GM23338 (cell line): ENCODE results near the gene MAPK6. TPM values are rescaled to one million over a fixed set of nuclear protein-coding genes. Genes with fewer than 3 reads are reported as not detected.
A peak's percentile ranks its signal among the peaks of the same experiment; 100 is the strongest.

ENCODE experiments used
- ATAC-seq: fragments of 200-7000 bp; cut with Tn5 transposase; 3 replicates; pipeline ENCODE4 v1.9.1; 2020
- DNase-seq: peaks from one replicate; pipeline ENCODE4 v3.0.0-alpha.2; 2015; ENCODE audit warnings: low spot score
- H2AFZ ChIP-seq: fragments of 200-600 bp; sonication (generic); 2 replicates; pipeline ENCODE4 v1.8.0; 2016; ENCODE audit warnings: antibody characterized with exemption, mild to moderate bottlenecking, moderate library complexity
- H3F3A ChIP-seq: fragments of 200-600 bp; sonication (generic); replicated peaks from 2 replicates; pipeline ENCODE4 v1.8.0; 2017; ENCODE audit warnings: antibody characterized with exemption, mixed run types, low read depth
- H3K27ac ChIP-seq: fragments of 200-600 bp; sonication (generic); 2 replicates; pipeline ENCODE4 v1.6.1; 2016; ENCODE audit warnings: low read depth
- H3K27me3 ChIP-seq: fragments of 200-600 bp; sonication (generic); 2 replicates; pipeline ENCODE4 v1.8.0; 2016; ENCODE audit warnings: mild to moderate bottlenecking, mixed run types, moderate library complexity; ENCODE audit not compliant: insufficient read depth
- H3K36me3 ChIP-seq: fragments of 200-600 bp; sonication (generic); 2 replicates; pipeline ENCODE4 v1.8.0; 2016; ENCODE audit warnings: mild to moderate bottlenecking; ENCODE audit not compliant: insufficient read depth
- H3K4me1 ChIP-seq: fragments of 200-600 bp; sonication (generic); 2 replicates; pipeline ENCODE4 v1.8.0; 2016; ENCODE audit warnings: mild to moderate bottlenecking, moderate library complexity; ENCODE audit not compliant: insufficient read depth
- H3K4me2 ChIP-seq: fragments of 200-600 bp; sonication (generic); 2 replicates; pipeline ENCODE4 v1.7.1; 2017; ENCODE audit warnings: mixed run types
- H3K4me3 ChIP-seq: fragments of 200-600 bp; sonication (generic); 2 replicates; pipeline ENCODE4 v1.6.1; 2016; ENCODE audit warnings: mixed run types
- H3K79me2 ChIP-seq: fragments of 200-600 bp; sonication (generic); replicated peaks from 2 replicates; pipeline ENCODE4 v1.8.0; 2017; ENCODE audit warnings: mild to moderate bottlenecking; ENCODE audit not compliant: insufficient read depth
- H3K9me2 ChIP-seq: fragments of 200-600 bp; sonication (generic); 2 replicates; pipeline ENCODE4 v1.8.0; 2017; ENCODE audit not compliant: insufficient read depth
- H4K20me1 ChIP-seq: fragments of 200-600 bp; sonication (generic); replicated peaks from 2 replicates; pipeline ENCODE4 v1.8.0; 2017; ENCODE audit warnings: mild to moderate bottlenecking; ENCODE audit not compliant: insufficient read depth
- H3K27ac Mint-ChIP-seq: 2 replicates; pipeline ENCODE4 v1.8.0; 2020; ENCODE audit warnings: inconsistent platforms, mild to moderate bottlenecking, moderate library complexity, mixed read lengths
- H3K27me3 Mint-ChIP-seq: 3 replicates; pipeline ENCODE4 v1.8.0; 2022; ENCODE audit warnings: low read depth, mild to moderate bottlenecking, moderate library complexity, mixed read lengths, inconsistent platforms; ENCODE audit not compliant: insufficient read depth, poor library complexity
- H3K36me3 Mint-ChIP-seq: 3 replicates; pipeline ENCODE4 v1.8.0; 2021; ENCODE audit warnings: low read depth, mild to moderate bottlenecking, inconsistent platforms, moderate library complexity, mixed read lengths
- H3K4me1 Mint-ChIP-seq: 3 replicates; pipeline ENCODE4 v1.8.0; 2020; ENCODE audit warnings: mild to moderate bottlenecking, inconsistent platforms, mixed read lengths
- H3K4me3 Mint-ChIP-seq: 3 replicates; pipeline ENCODE4 v1.8.0; 2021; ENCODE audit warnings: moderate library complexity, mild to moderate bottlenecking, inconsistent platforms, mixed read lengths
- H3K9me3 Mint-ChIP-seq: 3 replicates; pipeline ENCODE4 v1.8.0; 2020; ENCODE audit warnings: moderate library complexity, mild to moderate bottlenecking, inconsistent platforms, mixed read lengths
- CREB1 ChIP-seq: fragments of 250-450 bp; sonication (Bioruptor Pico); IDR thresholded peaks from 2 replicates; pipeline ENCODE4 v1.5.0; 2020; ENCODE audit warnings: low read depth, mild to moderate bottlenecking, moderate library complexity
- POLR2AphosphoS5 ChIP-seq: IDR thresholded peaks from 2 replicates; pipeline ENCODE4 v1.6.1; 2016; ENCODE audit warnings: antibody characterized with exemption, low read depth
- polyA plus RNA-seq: library from polyadenylated mRNA; unstranded; fragments of >200 nt; fragmentation: Nextera tagmentation; extraction: Ambion mirVana; gene quantifications from 2 replicates; pipeline ENCODE4 v1.2.1, GENCODE V29; 2016
- total RNA-seq: library from RNA; depleted of rRNA; stranded (reverse); fragments of >200 nt; shearing (Covaris generic); gene quantifications from 2 replicates; pipeline ENCODE4 v1.2.3, GENCODE V29; 2014
- TF ChIP-seq, protein P1 (sequence below), 2 experiments: fragments of 200-600 bp in 1 of 2; sonication (generic) in 1 of 2; conservative IDR thresholded peaks; 2 replicates each; pipeline versions ENCODE4 v1.5.1 to v1.6.1; 2016 to 2017; ENCODE audit warnings: antibody characterized with exemption in 2 of 2, low read depth in 2 of 2, mild to moderate bottlenecking in 2 of 2, moderate library complexity in 1 of 2
- TF ChIP-seq, protein P2 (sequence below): fragments of 250-450 bp; sonication (Bioruptor Pico); IDR thresholded peaks from 2 replicates; pipeline ENCODE4 v1.5.0; 2020; ENCODE audit warnings: mild to moderate bottlenecking, moderate library complexity

The MAPK6 gene
- total and polyA plus RNA-seq, 2 experiments from 2014 or later: 40.9 to 92.3 TPM

DNA sequence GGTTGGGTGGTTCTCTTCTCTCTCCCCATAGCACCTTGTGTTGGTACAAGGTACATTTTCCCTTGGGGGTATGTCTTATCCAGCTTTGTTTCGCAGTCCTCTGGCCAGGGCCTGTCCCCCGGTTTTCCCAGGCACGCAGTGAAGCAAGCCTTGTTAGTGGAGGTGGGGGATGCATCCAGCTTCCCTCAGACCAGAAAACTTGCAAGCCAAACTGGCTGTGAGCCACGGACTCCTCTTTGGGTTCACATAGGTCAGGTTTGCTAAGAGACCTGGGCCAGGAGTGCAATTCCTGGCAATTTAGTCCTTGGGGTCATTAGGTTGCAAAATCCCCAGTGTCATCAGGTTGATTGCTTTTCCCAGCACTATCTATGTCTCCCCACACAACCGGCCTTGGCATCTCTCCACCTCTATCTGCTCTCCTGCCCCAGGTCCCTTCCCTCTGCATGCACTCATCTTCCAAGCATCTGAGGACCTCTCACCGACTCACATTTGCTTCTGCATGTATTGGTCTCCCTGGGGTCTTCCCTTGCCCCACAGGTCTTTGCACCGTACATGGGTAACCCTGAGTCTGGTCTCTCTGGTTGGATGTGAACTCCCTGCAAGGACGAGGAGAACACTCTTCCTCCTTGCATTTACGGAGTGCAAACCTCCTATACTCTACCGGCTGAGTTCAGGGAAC, 59.3 kb downstream of the MAPK6 start (continued):
- TF ChIP-seq, protein P1, sequence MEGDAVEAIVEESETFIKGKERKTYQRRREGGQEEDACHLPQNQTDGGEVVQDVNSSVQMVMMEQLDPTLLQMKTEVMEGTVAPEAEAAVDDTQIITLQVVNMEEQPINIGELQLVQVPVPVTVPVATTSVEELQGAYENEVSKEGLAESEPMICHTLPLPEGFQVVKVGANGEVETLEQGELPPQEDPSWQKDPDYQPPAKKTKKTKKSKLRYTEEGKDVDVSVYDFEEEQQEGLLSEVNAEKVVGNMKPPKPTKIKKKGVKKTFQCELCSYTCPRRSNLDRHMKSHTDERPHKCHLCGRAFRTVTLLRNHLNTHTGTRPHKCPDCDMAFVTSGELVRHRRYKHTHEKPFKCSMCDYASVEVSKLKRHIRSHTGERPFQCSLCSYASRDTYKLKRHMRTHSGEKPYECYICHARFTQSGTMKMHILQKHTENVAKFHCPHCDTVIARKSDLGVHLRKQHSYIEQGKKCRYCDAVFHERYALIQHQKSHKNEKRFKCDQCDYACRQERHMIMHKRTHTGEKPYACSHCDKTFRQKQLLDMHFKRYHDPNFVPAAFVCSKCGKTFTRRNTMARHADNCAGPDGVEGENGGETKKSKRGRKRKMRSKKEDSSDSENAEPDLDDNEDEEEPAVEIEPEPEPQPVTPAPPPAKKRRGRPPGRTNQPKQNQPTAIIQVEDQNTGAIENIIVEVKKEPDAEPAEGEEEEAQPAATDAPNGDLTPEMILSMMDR (conservative IDR thresholded peaks at IDR 0.05; ENCODE audit: low read depth in 2 of 2): no peak
- TF ChIP-seq CREB1 (no peak), POLR2AphosphoS5 (no peak)

DNA sequence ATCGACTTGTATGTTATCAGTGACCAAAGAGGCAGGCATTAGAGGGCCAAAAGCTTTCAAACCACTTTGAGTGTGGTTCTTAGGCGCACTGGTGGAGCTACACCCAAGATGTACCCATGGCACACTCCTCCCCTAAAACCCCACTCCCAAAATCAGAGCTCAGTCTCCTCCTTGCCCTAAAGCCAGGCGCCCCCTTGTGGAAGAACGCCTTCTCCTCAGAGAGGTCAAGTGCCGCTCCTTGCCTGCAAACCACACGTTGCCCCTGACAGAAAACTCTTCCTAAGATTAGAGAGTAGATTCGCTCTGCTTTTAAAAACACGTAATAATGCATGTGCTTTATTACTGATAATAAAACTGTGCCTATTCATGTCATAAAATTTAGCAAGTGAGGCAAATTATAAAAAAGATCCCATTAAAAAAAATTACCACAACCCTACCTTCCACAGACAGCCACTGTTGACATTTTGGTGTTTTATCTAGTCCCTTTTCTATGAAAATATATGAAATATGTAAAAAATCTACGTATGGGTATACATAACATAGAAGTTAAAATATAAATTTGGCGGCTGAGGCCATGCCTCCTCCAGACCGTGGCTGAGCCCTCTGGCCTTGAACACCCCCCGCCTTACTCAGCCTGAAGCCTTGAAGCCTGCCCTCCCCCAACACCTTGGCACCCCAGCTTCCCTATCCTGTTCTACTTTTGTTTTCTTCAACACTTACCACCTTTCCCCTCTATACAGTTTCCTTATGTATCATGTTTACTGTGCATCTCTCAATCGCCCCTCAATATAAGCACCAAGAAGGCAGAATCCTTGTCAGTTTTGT, 60.1 kb downstream of the MAPK6 start:
- no peak overlapping the region for H3K4me2 ChIP-seq
- Mint-ChIP-seq H3K4me1 (peaks cover 7% of the 10 kb centered on the region), H3K36me3 (no peaks in the 10 kb centered on the region), H3K9me3 (no peaks in the 10 kb centered on the region; the same call in 2 of the 3 replicates), H3K4me3 (no peak overlapping the region), H3K27ac (no peak overlapping the region), H3K27me3 (peaks cover 2% of the 10 kb centered on the region)
- H3K27me3 ChIP-seq: no peaks in the 10 kb centered on the region
- peak; percentile 95 for ATAC-seq
- no peak overlapping the region for H3K27ac ChIP-seq
- H3K79me2 ChIP-seq: no peaks in the 10 kb centered on the region
- peak; percentile 97 for DNase-seq
- no peaks in the 10 kb centered on the region for H4K20me1 ChIP-seq
- no peaks in the 10 kb centered on the region for H3K9me2 ChIP-seq
- H3K4me3 ChIP-seq: no peak overlapping the region
- TF ChIP-seq, protein P1 (conservative IDR thresholded peaks at IDR 0.05; ENCODE audit: low read depth in 2 of 2): peak; percentile 95 to 96
- TF ChIP-seq, protein P2, sequence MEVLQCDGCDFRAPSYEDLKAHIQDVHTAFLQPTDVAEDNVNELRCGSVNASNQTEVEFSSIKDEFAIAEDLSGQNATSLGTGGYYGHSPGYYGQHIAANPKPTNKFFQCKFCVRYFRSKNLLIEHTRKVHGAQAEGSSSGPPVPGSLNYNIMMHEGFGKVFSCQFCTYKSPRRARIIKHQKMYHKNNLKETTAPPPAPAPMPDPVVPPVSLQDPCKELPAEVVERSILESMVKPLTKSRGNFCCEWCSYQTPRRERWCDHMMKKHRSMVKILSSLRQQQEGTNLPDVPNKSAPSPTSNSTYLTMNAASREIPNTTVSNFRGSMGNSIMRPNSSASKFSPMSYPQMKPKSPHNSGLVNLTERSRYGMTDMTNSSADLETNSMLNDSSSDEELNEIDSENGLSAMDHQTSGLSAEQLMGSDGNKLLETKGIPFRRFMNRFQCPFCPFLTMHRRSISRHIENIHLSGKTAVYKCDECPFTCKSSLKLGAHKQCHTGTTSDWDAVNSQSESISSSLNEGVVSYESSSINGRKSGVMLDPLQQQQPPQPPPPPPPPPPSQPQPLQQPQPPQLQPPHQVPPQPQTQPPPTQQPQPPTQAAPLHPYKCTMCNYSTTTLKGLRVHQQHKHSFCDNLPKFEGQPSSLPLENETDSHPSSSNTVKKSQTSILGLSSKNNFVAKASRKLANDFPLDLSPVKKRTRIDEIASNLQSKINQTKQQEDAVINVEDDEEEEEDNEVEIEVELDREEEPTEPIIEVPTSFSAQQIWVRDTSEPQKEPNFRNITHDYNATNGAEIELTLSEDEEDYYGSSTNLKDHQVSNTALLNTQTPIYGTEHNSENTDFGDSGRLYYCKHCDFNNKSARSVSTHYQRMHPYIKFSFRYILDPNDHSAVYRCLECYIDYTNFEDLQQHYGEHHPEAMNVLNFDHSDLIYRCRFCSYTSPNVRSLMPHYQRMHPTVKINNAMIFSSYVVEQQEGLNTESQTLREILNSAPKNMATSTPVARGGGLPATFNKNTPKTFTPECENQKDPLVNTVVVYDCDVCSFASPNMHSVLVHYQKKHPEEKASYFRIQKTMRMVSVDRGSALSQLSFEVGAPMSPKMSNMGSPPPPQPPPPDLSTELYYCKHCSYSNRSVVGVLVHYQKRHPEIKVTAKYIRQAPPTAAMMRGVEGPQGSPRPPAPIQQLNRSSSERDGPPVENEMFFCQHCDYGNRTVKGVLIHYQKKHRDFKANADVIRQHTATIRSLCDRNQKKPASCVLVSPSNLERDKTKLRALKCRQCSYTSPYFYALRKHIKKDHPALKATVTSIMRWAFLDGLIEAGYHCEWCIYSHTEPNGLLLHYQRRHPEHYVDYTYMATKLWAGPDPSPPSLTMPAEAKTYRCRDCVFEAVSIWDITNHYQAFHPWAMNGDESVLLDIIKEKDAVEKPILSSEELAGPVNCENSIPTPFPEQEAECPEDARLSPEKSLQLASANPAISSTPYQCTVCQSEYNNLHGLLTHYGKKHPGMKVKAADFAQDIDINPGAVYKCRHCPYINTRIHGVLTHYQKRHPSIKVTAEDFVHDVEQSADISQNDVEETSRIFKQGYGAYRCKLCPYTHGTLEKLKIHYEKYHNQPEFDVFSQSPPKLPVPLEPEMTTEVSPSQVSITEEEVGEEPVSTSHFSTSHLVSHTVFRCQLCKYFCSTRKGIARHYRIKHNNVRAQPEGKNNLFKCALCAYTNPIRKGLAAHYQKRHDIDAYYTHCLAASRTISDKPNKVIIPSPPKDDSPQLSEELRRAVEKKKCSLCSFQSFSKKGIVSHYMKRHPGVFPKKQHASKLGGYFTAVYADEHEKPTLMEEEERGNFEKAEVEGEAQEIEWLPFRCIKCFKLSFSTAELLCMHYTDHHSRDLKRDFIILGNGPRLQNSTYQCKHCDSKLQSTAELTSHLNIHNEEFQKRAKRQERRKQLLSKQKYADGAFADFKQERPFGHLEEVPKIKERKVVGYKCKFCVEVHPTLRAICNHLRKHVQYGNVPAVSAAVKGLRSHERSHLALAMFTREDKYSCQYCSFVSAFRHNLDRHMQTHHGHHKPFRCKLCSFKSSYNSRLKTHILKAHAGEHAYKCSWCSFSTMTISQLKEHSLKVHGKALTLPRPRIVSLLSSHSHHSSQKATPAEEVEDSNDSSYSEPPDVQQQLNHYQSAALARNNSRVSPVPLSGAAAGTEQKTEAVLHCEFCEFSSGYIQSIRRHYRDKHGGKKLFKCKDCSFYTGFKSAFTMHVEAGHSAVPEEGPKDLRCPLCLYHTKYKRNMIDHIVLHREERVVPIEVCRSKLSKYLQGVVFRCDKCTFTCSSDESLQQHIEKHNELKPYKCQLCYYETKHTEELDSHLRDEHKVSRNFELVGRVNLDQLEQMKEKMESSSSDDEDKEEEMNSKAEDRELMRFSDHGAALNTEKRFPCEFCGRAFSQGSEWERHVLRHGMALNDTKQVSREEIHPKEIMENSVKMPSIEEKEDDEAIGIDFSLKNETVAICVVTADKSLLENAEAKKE (CRISPR knock-in tag): no peak
- no peak for TF ChIP-seq CREB1
- no peaks in the 10 kb centered on the region for H3F3A ChIP-seq
- no peaks in the 10 kb centered on the region for H3K4me1 ChIP-seq
- H3K36me3 ChIP-seq: no peaks in the 10 kb centered on the region
- H2AFZ ChIP-seq: peak overlapping the region; percentile 83
